ENCODE data around the gene TMEM219. TPM values are rescaled to one million over a fixed set of nuclear protein-coding genes. Genes with fewer than 3 reads are reported as not detected.

The TMEM219 gene
- total RNA-seq, 1 donor from 2014 or later, result 66.4 TPM

DNA sequence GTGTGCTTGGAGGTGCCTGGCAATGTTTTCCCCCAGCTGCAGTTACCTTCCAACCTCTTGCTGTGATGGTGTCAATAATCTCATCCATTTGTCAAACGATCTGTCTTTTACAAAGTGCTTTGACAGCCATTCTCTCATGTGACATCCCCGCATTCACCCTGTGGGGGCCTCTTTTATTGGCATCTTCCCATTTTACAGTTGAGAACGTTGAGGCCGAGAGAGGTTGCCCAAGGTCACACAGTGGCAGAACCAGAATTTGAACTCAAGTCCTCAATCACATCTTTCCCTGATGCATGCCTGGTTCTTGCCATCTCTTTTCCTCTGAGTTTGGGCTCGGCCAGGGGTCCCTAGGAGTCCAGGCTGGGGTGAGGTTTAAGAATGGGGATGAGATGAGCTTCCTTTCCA, 13.3 kb downstream of the TMEM219 start:
- intact Hi-C loops (cut with DNase I), result no loop called here

DNA sequence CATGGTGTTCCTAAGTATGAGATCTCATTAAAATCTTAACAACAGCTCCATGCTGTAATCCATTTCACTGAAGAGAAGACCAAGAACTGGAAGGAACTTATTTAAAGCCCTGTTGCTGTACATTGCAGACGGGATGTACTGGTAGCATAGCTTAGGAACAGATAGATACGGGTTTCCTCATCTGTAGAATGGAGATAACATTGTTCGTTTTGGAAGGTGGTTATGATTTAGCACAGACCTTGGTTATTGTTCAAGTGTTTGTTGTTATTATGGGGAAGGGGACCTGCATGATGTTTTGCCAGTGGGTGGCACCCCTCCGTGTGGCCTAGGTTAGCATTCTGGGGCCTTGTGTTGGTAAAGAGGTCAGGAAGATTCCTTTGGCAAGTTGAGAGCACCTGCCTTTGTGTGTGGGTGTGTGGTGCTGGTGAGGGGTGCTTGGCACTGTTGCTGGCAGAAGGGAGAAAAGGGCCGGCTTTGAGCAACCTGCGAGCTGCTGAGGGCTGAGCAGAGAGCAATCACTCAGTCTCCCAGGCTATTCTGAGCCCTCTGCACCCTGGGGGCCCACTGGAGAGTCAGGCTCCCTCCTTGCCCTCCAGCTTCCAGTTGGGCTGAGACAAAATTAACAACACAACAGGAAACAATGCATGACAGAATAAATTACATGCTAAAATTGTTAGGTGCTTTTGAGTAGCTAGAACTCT, 14.1 kb downstream of the TMEM219 start:
- peak; percentile 68 for DNase-seq (ENCODE audit: low spot score)
- intact Hi-C loops (cut with DNase I), result no loop called here

More for the DNA sequence above, 13.3 kb downstream of the TMEM219 start:
- DNase-seq (ENCODE audit: low spot score), result peak; percentile 9

DNA sequence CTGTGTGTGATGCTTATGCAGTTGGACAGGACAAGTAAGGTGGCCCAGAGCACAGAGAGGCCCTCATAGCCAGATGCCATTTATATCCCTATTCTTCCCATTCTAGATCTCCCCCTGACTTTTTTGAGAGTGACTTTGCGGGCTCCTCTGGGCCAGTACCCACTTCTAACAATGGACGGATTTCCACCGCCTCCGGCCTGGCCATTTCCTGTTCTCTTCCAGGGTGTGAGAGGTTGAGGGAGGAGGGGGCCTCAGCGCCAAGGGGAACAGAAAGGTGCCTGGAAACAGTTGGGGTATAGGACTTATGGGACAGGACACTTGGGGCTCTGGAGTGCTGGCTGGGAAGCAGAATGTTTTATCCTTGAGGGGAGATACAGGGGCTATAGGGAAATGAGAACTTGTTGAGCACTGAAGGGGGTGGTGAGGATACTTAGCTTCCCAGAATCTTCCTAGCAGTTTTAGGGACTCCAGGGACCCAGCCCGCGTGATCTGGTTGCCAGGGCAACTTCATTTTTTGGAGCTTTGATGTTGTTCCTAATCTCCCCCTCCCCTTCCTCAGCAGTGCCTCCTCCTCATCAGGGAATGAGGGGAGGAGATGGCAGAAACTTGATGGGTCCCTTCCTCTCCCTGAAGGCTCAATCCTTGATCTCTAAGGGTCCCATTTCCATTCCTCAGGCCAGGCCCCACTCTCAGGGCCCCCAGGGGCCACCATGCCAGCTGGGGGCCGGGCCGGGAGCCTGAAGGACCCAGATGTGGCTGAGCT, 15.4 kb downstream of the TMEM219 start:
- intact Hi-C loops (cut with DNase I), result no loop called here
- peak; percentile 78 for DNase-seq (ENCODE audit: low spot score)

- DNase-seq (ENCODE audit: low spot score), result peak; percentile 22
- intact Hi-C loops (cut with DNase I), result no loop called here
Measured at GRCh38 chr16:29978081-29978480, 16.2 kb downstream of the TMEM219 start.

DNA sequence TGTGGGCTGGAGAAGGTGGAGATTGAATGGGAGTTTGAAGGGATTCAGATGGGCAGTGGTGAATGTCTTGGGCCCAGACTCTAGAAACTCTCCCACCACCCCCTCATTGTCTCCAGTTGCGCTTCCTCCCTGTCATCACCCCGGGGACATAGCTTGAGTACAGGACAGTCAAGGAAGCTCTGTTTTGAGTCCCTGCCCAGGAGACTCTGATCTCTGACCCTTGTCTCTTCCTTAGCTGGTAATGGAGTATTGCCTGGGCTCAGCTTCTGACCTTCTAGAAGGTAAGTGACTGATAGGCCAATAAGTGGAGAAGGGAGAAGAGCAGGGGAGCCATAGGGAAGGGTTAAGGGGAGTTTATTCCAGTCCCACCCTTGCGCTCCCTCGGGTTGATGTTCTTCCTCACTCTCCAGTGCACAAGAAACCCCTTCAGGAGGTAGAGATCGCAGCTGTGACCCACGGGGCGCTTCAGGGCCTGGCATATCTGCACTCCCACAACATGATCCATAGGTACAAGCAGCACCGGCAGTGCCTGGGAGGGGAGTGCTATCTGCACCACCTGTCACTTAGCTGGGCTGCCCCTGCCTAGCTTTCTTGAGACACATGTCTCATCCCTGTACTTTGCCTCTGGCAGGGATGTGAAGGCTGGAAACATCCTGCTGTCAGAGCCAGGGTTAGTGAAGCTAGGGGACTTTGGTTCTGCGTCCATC, 16.8 kb downstream of the TMEM219 start:
- intact Hi-C loops (cut with DNase I), result no loop called here
- DNase-seq (ENCODE audit: low spot score), result peak; percentile 4

DNA sequence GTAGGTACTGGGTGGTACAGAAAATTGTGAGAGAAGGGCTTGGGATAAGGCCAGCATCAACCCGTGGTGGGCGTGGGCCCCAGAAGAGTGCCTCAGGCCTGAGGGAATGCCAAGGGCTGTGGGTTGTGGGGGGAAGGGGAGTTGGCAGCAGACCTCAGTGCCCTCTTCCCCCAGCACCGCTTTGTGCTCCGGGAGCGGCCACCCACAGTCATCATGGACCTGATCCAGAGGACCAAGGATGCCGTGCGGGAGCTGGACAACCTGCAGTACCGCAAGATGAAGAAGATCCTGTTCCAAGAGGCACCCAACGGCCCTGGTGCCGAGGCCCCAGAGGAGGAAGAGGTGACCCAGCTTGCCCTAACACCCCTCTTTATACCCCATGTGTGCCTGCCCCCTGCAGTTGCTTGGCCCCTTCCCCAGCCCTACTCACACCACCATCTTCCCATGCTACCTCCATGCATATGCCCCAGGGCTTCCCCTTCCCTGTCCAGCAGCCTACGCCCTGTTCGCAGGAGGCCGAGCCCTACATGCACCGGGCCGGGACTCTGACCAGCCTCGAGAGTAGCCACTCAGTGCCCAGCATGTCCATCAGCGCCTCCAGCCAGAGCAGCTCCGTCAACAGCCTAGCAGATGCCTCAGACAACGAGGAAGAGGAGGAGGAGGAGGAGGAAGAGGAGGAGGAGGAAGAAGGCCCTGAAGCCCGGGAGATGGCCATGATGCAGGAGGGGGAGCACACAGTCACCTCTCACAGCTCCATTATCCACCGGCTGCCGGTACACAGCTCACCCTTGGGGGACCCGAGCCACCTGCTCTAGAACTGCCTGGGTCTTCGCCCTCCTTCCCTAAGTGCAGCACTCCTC, 20.9 kb downstream of the TMEM219 start:
- DNase-seq (ENCODE audit: low spot score), result no peak
- intact Hi-C loops (cut with DNase I), result no loop called here

DNA sequence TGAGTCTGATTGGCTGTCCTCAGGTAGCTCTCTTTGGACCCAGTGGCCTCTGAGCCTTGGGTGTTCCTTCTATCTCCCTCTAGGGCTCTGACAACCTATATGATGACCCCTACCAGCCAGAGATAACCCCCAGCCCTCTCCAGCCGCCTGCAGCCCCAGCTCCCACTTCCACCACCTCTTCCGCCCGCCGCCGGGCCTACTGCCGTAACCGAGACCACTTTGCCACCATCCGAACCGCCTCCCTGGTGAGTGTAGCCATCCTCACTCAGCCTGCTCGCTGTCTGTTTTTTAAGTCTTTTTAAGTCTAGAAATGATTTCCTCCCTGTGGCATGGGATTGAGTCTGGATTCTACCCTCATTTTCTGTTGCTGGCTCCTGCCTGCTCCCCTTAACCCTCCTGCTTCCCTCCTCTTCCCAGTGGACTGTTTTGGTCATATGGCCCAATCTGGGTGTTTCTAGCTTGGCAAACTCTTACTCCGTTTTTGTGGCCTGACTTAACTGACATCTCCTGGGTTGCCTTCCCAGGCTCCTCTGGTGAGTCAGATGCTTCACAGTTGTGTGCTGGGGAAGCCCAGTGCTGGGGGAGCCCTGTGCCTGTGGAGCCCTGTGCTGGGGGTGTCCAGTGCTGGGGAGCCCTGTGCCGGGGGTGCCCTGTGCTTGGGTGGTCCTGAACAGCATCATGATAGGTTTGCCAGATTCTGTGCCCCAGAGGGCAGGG, 21.7 kb downstream of the TMEM219 start:
- DNase-seq (ENCODE audit: low spot score), result no peak
- intact Hi-C loops (cut with DNase I), result no loop called here

DNA sequence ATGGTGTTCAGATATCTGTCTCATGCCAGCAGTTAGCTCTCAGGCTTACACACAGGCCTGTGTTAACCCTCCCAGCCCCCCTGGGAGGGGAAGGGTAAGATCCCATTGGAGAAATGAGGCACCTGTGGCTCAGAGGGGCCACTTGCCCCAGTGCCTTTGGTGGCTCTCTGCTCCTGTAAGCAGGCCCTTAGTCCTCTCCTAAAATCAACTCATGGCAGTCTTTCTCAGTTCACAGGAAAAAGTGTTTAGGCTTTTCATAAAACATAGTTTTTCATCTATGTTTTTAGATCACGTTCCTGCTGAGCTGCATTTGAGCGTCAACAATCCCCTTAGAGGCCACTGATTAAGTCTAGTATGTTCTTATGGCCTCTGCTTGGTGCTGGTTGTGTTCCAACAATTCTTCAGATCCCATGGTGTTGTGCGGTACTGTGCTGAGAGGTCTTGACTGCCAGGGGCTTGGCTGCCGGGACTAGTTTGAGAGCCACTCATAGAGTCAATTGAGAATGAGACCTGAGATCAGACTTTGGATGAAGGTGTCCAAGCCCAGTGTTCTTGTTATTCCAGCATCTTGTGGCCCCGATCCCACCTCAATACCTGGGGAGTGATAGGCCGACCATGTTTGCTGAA, 22.4 kb downstream of the TMEM219 start:
- intact Hi-C loops (cut with DNase I), result no loop called here
- no peak for DNase-seq (ENCODE audit: low spot score)

GRCh38 chr16:29984764-29985147, 22.9 kb downstream of the TMEM219 start:
- intact Hi-C loops (cut with DNase I), result no loop called here
- DNase-seq (ENCODE audit: low spot score), result no peak

DNA sequence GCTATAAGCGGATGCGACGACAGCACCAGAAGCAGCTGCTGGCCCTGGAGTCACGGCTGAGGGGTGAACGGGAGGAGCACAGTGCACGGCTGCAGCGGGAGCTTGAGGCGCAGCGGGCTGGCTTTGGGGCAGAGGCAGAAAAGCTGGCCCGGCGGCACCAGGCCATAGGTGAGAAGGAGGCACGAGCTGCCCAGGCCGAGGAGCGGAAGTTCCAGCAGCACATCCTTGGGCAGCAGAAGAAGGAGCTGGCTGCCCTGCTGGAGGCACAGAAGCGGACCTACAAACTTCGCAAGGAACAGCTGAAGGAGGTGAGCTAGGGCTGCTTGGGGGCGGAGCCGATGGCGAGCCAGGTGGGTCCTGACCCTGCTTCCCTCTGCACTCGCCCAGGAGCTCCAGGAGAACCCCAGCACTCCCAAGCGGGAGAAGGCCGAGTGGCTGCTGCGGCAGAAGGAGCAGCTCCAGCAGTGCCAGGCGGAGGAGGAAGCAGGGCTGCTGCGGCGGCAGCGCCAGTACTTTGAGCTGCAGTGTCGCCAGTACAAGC, 23.5 kb downstream of the TMEM219 start:
- no peak for DNase-seq (ENCODE audit: low spot score)
- intact Hi-C loops (cut with DNase I), result no loop called here

- no peak for DNase-seq (ENCODE audit: low spot score)
- intact Hi-C loops (cut with DNase I), result no loop called here
Measured at GRCh38 chr16:29986231-29986630, 24.4 kb downstream of the TMEM219 start.

DNA sequence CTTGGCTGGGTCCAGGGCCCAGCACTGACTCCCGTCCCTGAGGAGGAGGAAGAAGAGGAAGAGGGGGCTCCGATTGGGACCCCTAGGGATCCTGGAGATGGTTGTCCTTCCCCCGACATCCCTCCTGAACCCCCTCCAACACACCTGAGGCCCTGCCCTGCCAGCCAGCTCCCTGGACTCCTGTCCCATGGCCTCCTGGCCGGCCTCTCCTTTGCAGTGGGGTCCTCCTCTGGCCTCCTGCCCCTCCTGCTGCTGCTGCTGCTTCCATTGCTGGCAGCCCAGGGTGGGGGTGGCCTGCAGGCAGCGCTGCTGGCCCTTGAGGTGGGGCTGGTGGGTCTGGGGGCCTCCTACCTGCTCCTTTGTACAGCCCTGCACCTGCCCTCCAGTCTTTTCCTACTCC, 25.1 kb downstream of the TMEM219 start:
- intact Hi-C loops (cut with DNase I), result no loop called here
- no peak for DNase-seq (ENCODE audit: low spot score)

DNA sequence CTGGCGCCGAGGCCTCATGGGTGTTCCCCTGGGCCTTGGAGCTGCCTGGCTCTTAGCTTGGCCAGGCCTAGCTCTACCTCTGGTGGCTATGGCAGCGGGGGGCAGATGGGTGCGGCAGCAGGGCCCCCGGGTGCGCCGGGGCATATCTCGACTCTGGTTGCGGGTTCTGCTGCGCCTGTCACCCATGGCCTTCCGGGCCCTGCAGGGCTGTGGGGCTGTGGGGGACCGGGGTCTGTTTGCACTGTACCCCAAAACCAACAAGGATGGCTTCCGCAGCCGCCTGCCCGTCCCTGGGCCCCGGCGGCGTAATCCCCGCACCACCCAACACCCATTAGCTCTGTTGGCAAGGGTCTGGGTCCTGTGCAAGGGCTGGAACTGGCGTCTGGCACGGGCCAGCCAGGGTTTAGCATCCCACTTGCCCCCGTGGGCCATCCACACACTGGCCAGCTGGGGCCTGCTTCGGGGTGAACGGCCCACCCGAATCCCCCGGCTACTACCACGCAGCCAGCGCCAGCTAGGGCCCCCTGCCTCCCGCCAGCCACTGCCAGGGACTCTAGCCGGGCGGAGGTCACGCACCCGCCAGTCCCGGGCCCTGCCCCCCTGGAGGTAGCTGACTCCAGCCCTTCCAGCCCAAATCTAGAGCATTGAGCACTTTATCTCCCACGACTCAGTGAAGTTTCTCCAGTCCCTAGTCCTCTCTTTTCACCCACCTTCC, 25.6 kb downstream of the TMEM219 start:
- no peak for DNase-seq (ENCODE audit: low spot score)

DNA sequence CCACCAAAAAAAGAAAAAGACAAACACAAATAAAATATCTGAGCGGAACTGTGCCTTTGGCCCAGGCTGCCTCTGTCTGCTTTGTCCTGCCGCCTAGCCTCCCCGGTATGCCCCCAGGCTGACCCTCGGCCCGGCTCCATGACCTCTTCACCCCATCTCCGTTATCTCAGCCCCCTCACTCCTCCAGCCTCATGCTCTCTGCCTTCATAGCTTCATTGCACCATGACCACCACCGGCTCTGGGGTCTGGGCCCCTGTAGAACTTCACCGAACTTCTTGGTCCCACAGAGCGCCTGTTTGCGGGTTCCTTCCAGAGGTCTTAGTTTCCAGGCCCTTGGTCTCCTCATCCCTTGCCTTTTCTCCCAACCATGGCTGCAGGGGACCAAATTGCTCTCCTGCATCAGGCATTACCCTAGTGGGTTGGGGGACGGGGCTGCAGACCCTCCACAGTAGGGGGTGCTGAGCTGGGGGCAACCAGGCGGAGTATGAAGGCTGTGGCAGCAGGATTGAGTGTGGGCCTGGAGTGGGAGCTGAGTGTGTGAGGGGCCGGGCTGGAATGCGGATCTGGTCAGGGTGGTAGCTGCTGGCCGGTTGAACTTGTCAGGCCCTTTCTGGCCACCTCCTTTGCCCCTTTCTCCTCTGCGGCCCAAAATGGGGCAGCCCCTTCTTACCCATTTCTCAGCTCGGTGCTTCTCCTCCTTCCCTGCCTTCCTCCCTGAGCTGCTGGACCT, 26.6 kb downstream of the TMEM219 start:
- intact Hi-C loops (cut with DNase I), result no loop called here
- no peak for DNase-seq (ENCODE audit: low spot score)

More for the DNA sequence above, 25.6 kb downstream of the TMEM219 start:
- intact Hi-C loops (cut with DNase I), result no loop called here

- DNase-seq (ENCODE audit: low spot score), result no peak
- intact Hi-C loops (cut with DNase I), result no loop called here
Measured at GRCh38 chr16:29989111-29989858, 27.4 kb downstream of the TMEM219 start.

DNA sequence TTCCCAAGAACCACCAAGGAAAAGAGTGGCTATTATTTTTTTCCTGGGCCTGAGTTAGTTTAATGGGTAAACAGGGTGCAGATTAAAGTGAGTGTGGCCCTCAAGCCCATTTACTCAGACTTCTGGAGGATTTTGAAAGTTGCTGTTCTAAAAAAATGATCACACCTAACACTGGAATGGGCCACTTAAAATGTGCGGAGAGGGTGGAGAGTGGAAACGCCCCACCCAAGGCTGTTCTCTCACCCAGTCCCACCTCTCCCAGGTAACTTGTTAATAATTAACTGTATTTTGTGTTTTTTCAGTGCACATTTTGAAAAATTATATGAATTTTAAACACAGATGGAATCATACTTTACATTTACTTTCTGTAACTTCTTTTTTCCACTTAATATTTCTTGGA, 28.2 kb downstream of the TMEM219 start:
- DNase-seq (ENCODE audit: low spot score), result no peak

More for the DNA sequence above, 28.2 kb downstream of the TMEM219 start:
- intact Hi-C loops (cut with DNase I), result no loop called here

All from cardiac septum (tissue), 1 donor.